Central memory CD8-positive, alpha-beta T cell (primary cell): ENCODE data around the gene TNFRSF21.

Source experiments
- ATAC-seq: fragments of 150-1000 bp; cut with Tn5 transposase; replicated peaks from 2 replicates; pipeline ENCODE4 v1.10.0; 2022; ENCODE audit warnings: mild to moderate bottlenecking, moderate FRiP score, moderate number of reproducible peaks; ENCODE audit not compliant: poor library complexity, severe bottlenecking; ENCODE audit errors: extremely low read depth
- DNase-seq, 2 donors: peaks; one replicate each; pipeline ENCODE4 v3.0.0; 2021; ENCODE audit warnings: low spot score in 2 of 2
- H3K27ac Mint-ChIP-seq: one replicate; pipeline ENCODE4 v1.8.0; 2022; ENCODE audit warnings: low read depth, mild to moderate bottlenecking, moderate library complexity, mixed read lengths
- H3K27me3 Mint-ChIP-seq: one replicate; pipeline ENCODE4 v1.8.0; 2022; ENCODE audit warnings: mixed read lengths
- H3K36me3 Mint-ChIP-seq: one replicate; pipeline ENCODE4 v1.8.0; 2022; ENCODE audit warnings: mild to moderate bottlenecking, moderate library complexity, mixed read lengths; ENCODE audit not compliant: insufficient read depth
- H3K4me1 Mint-ChIP-seq: one replicate; pipeline ENCODE4 v1.8.0; 2022; ENCODE audit warnings: mixed read lengths
- H3K4me3 Mint-ChIP-seq: one replicate; pipeline ENCODE4 v1.8.0; 2022; ENCODE audit warnings: mild to moderate bottlenecking, moderate library complexity, mixed read lengths
- H3K9me3 Mint-ChIP-seq: one replicate; pipeline ENCODE4 v1.8.0; 2022; ENCODE audit warnings: mixed read lengths

The TNFRSF21 gene

DNA sequence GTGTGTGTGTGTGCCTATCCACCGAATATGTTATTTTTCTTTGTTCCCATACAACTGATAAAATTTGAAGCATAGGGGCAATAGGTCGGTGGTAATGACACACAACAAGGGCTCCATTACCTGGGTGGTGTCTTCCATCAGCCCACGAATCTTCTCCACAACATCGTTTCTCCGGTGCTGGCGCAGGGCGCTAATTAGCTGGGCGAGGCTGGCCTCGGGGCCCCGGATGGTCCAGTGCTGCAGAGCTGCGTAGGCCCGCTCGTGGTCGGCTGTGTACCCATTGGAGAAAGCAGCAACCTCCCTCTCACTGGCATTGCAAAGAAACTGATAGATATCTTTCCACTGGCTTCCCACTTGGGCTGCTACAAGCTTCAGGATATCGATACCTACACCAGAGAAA is 56.6 kb downstream of the TNFRSF21 start:
- Mint-ChIP-seq H3K36me3 (no peaks in the 10 kb centered on the region), H3K4me1 (no peaks in the 10 kb centered on the region), H3K4me3 (no peak overlapping the region), H3K27ac (no peak overlapping the region), H3K27me3 (no peaks in the 10 kb centered on the region), H3K9me3 (no peaks in the 10 kb centered on the region)
- no peak for ATAC-seq
- no peak for DNase-seq

DNA sequence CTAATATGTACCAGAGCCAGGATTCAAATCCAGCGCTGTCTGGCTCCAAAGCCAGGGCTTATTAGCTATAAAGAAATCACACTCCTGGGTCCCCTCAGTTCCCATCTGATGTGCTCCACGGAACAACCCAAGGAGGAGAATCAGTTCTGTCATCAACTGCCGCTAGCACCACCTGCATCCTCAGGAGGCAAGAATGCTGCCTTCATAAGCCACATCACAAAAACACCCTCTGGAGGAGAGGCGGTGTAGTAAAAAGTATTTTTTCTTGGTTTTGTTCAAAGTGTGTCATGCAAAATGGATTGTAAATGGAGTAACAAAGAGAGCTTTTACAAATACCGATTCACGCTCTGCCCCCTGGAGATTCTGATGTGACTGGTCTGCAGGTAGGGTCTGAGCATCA is 57.1 kb downstream of the TNFRSF21 start:
- no peak for DNase-seq
- ATAC-seq: no peak
- no peaks in the 10 kb centered on the region for H3K36me3 Mint-ChIP-seq

DNA sequence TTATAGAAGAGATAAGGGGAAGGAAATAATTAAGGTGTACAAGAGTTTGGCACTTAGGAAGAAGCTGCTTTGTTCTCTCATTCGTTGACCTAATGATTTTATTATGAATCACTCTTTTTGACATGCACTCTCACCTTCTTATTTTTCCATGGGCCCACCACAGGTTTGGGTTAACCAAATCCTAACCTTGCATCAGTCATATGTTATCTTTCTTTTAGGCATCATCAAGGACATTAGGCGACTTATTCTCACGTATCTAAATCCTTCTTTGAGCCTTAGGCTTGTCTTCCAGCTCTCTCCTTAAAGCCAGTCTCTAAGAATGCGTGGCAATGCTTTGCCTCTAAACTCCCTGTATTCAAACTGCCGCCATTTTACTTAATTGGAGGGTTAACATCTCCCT is 58.3 kb downstream of the TNFRSF21 start:
- Mint-ChIP-seq H3K9me3 (no peaks in the 10 kb centered on the region), H3K4me1 (no peaks in the 10 kb centered on the region), H3K36me3 (no peaks in the 10 kb centered on the region), H3K4me3 (no peak overlapping the region), H3K27me3 (no peaks in the 10 kb centered on the region), H3K27ac (no peak overlapping the region)
- no peak for ATAC-seq
- no peak for DNase-seq

More for the DNA sequence above, 57.1 kb downstream of the TNFRSF21 start:
- Mint-ChIP-seq H3K4me1 (no peaks in the 10 kb centered on the region), H3K27me3 (no peaks in the 10 kb centered on the region), H3K27ac (no peak overlapping the region), H3K9me3 (no peaks in the 10 kb centered on the region), H3K4me3 (no peak overlapping the region)

DNA sequence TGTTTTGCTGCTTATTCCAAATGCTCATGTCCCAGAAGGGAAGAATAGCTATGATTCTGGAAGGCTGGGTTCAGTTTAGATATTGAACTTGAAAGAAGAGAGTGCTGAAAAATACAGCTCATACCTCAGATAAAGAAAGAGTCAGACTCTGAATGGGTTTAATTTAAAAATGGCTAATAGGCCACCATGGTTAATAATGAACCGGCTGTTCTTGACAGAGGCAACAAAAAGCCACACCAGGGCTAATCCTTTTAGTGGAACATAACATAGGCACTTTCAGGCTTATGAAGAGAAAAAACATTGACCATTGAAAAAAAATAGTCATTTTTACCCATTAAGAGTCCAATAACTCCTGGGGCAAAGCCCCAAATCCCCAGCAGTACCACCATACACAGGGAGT is 59.4 kb downstream of the TNFRSF21 start:
- no peak for DNase-seq
- Mint-ChIP-seq H3K27ac (no peak overlapping the region), H3K36me3 (no peaks in the 10 kb centered on the region), H3K9me3 (no peaks in the 10 kb centered on the region), H3K4me1 (no peaks in the 10 kb centered on the region), H3K4me3 (no peak overlapping the region), H3K27me3 (no peaks in the 10 kb centered on the region)
- no peak for ATAC-seq

DNA sequence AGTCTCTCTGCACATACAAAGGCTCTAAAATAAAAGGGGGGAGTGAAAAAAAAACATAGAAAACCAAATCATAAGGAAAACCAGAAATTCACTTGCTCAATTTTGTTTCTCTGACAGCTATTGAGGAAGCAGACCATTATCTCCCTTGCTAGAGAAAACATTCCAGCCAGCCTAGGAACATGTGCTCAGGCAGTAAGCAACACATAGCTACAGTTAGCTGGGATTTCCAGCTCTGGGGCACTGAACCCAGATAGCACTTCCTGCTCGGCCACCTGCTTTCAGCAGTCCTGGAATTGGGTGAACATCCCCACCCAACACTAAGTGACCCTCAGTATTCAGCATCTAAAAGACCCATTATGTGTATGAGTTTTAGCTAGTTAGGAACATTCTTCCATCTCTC is 61.3 kb downstream of the TNFRSF21 start:
- ATAC-seq (no peak), DNase-seq (no peak)
- Mint-ChIP-seq H3K27ac (no peak overlapping the region), H3K4me1 (no peaks in the 10 kb centered on the region), H3K36me3 (no peaks in the 10 kb centered on the region), H3K4me3 (no peak overlapping the region), H3K27me3 (no peaks in the 10 kb centered on the region), H3K9me3 (no peaks in the 10 kb centered on the region)

DNA sequence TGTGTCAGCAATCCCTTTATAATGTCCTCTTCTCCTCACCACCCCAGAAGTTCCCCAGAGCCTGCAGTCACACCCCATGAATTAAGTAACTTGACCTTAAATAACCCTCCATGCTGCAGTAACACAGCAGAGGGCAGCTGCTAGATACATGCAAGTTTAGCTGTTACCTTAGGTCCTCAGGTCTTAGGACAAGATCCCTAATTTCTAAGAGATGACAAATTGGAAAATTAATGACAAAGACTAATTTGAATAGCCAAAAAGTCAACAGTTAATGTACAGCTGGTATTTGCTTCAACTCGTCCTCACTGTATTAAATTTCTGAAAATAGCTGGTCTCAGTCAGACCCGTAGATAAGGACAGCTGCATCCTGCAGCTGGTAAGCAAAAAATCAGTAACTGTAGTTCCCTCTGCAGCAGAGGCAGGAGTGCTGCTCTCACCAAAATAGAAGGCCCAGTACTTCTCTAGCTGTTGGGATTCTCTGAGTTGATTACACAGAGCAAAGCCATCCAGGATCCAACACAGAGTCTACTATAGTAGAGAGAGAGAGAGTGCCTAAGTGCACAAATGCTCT is 62.4 kb downstream of the TNFRSF21 start:
- no peaks in the 10 kb centered on the region for H3K36me3 Mint-ChIP-seq
- ATAC-seq (no peak), DNase-seq (no peak)
- H3K4me3 Mint-ChIP-seq: no peak overlapping the region
- no peak overlapping the region for H3K27ac Mint-ChIP-seq
- no peaks in the 10 kb centered on the region for H3K27me3 Mint-ChIP-seq
- H3K4me1 Mint-ChIP-seq: no peaks in the 10 kb centered on the region
- no peaks in the 10 kb centered on the region for H3K9me3 Mint-ChIP-seq

DNA sequence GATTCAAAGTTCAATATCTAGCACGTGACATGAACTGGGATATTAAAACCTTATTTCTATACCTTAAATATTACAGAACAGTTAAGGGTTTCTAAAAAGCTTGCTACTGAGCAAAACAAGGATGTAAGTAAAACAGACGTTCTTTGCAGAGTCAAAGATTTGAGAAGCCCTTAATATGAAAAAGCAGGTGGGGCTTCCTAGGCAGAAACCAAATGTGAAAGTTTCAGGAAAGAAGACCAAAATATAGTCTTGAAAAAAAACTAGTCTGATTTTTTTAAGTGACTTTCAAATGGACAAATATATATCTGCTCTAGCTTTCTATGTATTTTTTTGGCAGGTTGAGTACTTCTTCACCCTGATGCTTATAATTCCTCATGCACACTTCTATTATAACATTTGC is 63.2 kb downstream of the TNFRSF21 start:
- no peaks in the 10 kb centered on the region for H3K36me3 Mint-ChIP-seq
- H3K4me1 Mint-ChIP-seq: no peaks in the 10 kb centered on the region
- no peak overlapping the region for H3K4me3 Mint-ChIP-seq
- no peaks in the 10 kb centered on the region for H3K9me3 Mint-ChIP-seq
- no peaks in the 10 kb centered on the region for H3K27me3 Mint-ChIP-seq
- no peak overlapping the region for H3K27ac Mint-ChIP-seq
- no peak for DNase-seq
- no peak for ATAC-seq

DNA sequence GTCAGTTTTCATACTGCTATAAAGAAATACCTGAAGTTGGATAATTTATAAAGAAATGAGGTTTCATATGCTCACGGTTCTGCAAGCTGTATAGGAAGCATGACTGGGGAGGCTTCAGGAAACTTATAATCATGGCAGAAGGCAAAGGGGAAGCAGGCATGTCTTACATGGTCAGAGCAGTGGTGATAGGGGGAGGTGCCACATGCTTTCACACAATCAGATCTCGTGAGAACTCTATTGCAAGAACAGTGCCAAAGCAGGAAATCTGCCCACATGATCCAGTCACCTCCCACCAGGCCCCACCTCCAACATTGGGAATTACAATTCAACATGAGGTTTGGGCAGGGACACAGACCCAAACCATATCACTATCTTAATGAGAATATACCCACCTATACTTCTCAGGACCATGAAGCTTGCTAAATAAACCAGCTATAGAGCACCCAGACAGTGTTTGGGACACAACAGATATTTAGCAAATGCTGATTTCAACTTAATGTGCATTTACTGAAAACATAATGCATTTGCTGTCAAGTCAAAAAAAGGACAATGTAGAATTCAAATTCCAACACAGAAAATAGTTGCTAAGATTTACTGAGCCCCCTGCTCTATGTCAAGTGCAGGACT is 63.8 kb downstream of the TNFRSF21 start:
- no peaks in the 10 kb centered on the region for H3K9me3 Mint-ChIP-seq
- no peaks in the 10 kb centered on the region for H3K27me3 Mint-ChIP-seq
- ATAC-seq (no peak), DNase-seq (no peak)
- no peaks in the 10 kb centered on the region for H3K4me1 Mint-ChIP-seq
- no peaks in the 10 kb centered on the region for H3K36me3 Mint-ChIP-seq
- H3K4me3 Mint-ChIP-seq: no peak overlapping the region
- H3K27ac Mint-ChIP-seq: no peak overlapping the region

DNA sequence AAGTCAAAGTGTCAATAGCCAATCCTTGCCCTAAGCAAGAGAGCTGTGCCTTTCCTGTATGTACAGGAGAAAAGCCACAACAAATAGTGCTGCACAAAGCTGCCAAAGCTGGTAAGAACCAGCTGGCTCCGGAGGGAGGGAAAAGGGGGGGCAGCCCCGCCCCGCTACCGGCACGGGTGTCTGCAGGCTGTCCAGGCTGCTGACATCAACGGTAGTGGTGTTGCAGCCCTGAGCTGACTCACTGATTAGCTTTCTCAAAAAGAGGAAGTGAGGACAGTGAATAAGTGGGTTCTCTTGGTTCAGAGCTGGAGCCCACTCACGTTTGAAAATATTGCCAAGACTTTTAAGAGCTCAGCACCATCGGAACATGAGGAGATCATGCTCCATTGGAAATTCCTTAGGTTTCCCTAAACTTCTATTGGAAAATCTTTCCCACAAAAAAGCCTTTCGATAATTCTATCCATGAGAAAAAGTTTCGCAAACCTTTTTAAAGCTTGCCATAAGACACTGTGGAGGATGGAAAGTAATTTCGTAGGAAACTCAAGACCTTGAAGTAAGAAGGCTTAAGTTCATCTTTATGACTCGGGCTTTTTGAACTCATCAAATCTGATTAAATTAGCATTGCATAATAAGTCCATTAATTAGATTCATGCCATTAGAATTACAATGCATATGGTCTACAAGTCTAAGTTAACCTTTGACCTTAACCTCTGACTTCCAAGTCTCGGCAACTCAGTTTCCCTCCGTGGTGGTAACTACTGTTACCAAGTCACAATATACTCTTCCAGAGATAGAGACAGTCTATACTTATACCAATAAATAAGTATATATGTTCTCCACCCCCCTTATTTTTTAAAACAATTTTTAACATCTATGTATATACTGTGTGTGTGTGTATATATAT is 67.0 kb downstream of the TNFRSF21 start:
- DNase-seq: peak; percentile 14 to 29
- no peaks in the 10 kb centered on the region for H3K9me3 Mint-ChIP-seq
- ATAC-seq: peak; percentile 74
- H3K27ac Mint-ChIP-seq: no peak overlapping the region
- no peaks in the 10 kb centered on the region for H3K4me1 Mint-ChIP-seq
- H3K4me3 Mint-ChIP-seq: no peak overlapping the region
- no peaks in the 10 kb centered on the region for H3K27me3 Mint-ChIP-seq
- H3K36me3 Mint-ChIP-seq: no peaks in the 10 kb centered on the region

DNA sequence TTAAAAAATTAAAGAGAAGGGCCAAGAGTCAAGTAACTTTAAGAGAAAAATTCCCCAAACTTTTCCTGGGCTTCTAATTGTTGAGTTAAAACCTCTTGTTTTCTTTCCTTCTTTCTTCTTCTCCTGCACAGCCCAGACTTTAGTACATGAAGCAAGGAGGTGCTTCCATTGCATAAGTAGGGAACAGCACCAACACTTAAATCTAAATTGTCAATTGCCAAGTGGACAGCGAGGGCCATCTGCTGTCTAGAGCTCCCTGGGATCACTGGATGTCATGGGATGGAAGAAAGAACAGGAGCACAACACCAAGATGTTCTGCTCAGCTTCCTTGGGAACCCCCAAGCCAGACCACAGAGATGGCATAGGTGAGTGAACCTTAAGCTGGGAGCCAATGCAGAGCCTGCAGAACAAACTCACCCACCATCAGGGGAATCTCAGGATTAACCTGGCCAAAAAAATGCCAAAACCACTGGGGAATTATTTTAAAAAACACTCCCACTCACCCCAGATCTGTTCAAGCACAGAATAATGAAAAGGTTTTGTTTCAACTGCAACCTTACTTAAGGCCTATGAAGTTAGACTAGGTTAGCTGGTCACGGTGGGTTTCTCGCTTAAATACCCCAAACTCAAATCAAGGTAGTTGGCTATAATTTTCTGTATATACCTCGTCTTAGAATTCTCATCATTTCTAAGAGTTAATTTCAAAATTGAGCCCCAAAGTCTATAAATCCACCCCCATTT is 67.8 kb downstream of the TNFRSF21 start:
- no peak overlapping the region for H3K4me3 Mint-ChIP-seq
- no peak for ATAC-seq
- H3K9me3 Mint-ChIP-seq: no peaks in the 10 kb centered on the region
- DNase-seq: no peak
- no peak overlapping the region for H3K27ac Mint-ChIP-seq
- H3K27me3 Mint-ChIP-seq: no peaks in the 10 kb centered on the region
- H3K4me1 Mint-ChIP-seq: no peaks in the 10 kb centered on the region
- no peaks in the 10 kb centered on the region for H3K36me3 Mint-ChIP-seq

DNA sequence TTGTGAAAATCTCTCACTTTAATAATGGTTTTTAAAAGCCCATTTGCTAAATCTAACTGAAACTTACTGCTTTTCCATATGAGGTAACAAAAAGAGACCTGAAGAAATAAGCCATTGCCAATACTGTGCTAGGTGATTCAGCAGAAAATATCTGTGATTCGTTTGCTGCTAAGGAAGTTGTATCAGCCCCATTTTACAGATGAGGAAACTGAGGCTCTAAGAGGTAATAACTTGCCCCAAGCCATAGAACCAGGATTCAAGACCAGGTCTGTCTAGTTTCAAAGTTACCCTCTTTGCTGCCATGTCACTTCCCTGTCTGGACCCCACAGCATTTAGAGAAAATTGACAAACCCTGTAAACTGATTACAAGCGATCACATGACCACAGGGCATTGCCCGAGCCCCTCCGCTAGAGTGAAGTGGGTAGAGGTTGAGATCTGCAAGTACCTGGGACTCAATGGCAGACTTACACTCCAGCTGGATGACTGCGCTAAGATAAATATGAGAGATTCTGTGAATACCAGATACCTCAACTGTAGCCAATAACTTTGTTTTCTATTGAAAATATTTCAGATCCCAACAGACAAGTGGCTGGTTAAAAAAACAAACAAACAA is 69.3 kb downstream of the TNFRSF21 start:
- no peak for ATAC-seq
- no peaks in the 10 kb centered on the region for H3K9me3 Mint-ChIP-seq
- no peak for DNase-seq
- H3K27ac Mint-ChIP-seq: no peak overlapping the region
- no peaks in the 10 kb centered on the region for H3K27me3 Mint-ChIP-seq
- no peak overlapping the region for H3K4me3 Mint-ChIP-seq
- no peaks in the 10 kb centered on the region for H3K36me3 Mint-ChIP-seq
- H3K4me1 Mint-ChIP-seq: no peaks in the 10 kb centered on the region

DNA sequence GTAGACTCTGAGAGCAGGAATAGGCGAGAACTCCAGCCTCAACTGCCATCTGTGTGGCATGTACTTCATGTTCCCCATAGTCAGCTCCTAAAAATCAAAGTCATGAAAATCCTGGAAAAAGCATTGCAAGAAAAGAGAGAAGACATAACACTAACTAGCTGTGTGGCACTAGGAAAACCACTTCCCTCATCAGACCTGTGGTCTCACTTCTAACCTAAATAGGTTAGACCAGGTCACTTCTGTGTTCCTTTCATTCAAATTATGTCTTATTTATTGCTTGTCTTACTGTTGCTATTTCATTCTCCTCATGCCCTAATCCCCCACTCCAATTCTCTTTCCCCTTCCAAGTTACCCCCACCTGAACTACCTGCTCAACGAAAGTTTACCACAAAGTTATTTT is 70.2 kb downstream of the TNFRSF21 start:
- no peaks in the 10 kb centered on the region for H3K9me3 Mint-ChIP-seq
- H3K4me3 Mint-ChIP-seq: no peak overlapping the region
- H3K27ac Mint-ChIP-seq: no peak overlapping the region
- no peaks in the 10 kb centered on the region for H3K36me3 Mint-ChIP-seq
- DNase-seq (no peak), ATAC-seq (no peak)
- no peaks in the 10 kb centered on the region for H3K27me3 Mint-ChIP-seq
- H3K4me1 Mint-ChIP-seq: no peaks in the 10 kb centered on the region
